Tibial artery (tissue), 4 donors: Measurements from ENCODE around the gene VRK3.

Experiments used
- DNase-seq, 2 donors: peaks; one replicate each; pipeline ENCODE4 v3.0.0-alpha.2; 2019
- H3K27ac ChIP-seq, 2 donors: fragments of 200-600 bp; sonication (generic) in 1 of 2; 1 replicate in 1 of 2; 2 replicates in 1 of 2; pipeline ENCODE4 v1.5.1; 2018 to 2019; ENCODE audit warnings: mild to moderate bottlenecking in 1 of 2
- H3K27me3 ChIP-seq, 2 donors: fragments of 200-600 bp; sonication (generic) in 1 of 2; one replicate each; pipeline versions ENCODE4 v1.5.1 to v1.6.0; 2016 to 2019
- H3K36me3 ChIP-seq, 3 donors: fragments of 200-600 bp; sonication (generic) in 2 of 3; one replicate each; pipeline ENCODE4 v1.5.1; 2016 to 2019; ENCODE audit warnings: mild to moderate bottlenecking in 2 of 3
- H3K4me1 ChIP-seq, 4 donors: fragments of 200-600 bp; sonication (generic) in 2 of 4; 1 replicate in 3 of 4; 2 replicates in 1 of 4; pipeline ENCODE4 v1.5.1; 2016 to 2019
- H3K4me3 ChIP-seq, 2 donors: fragments of 200-600 bp; sonication (generic) in 1 of 2; 1 replicate in 1 of 2; 2 replicates in 1 of 2; pipeline ENCODE4 v1.5.1; 2018 to 2019; ENCODE audit warnings: mild to moderate bottlenecking in 2 of 2
- H3K9me3 ChIP-seq, 3 donors: fragments of 200-600 bp; sonication (generic) in 1 of 3; one replicate each; pipeline ENCODE4 v1.5.1; 2016 to 2019
- intact Hi-C: fragments of 100-400 bp; cut with DNase I; formaldehyde crosslinking; loops from one replicate; pipeline ENCODE4 v1.15.0; 2023; ENCODE audit warnings: low total_unique reads
- TF ChIP-seq, protein P1 (sequence below), 2 experiments: fragments of 200-600 bp in 1 of 2; fragments of 450-650 bp in 1 of 2; IDR thresholded peaks; one replicate each; pipeline ENCODE4 v1.5.1; 2017 to 2019; ENCODE audit warnings: antibody characterized with exemption in 2 of 2, mild to moderate bottlenecking in 1 of 2, moderate library complexity in 1 of 2

Gene VRK3

DNA sequence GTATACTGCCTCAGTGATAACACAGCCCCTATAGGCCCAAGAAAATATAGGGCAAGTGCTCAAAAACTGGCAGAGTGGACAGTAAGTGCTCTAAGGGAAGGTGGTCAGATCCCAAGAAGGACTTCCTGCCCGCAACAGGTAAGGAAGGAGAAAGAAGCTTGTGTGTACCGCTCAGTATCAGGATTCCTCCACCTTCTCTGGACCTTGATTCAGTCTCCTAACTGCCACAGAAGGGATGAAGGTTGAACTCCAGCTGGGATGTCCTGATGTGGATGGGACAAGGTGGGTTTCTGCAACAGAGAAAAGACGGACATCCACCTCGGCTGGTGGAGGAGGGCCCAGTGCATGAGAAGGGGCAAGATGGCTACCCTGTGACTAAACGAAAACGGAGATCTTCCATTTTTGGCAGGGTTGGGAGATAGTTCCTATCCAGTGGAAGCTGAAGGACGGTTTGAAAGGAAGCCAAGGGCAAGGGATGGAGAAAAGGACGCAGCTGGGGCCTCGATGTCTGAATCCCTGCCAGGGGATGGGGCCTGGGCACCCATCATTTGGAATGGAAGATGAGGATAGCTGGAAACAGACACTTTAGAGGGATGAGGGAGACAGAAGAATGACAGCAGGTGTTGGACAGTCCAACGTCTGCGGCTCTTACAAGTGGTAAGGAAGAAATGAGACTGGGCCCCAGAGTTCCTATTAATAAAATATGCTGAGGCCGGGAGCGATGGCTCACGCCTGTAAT, 97.5 kb downstream of the VRK3 start:
- Histone ChIP-seq H3K4me1 (peaks cover 0 to 36% (median 25%) of the 10 kb centered on the region in 4 donors), H3K27ac (no peak overlapping the region), H3K4me3 (peak overlapping the region in 1 of 2 donors; percentile 71), H3K27me3 (no peaks in the 10 kb centered on the region), H3K9me3 (no peaks in the 10 kb centered on the region), H3K36me3 (peaks cover 16 to 51% (median 28%) of the 10 kb centered on the region in 3 donors)
- intact Hi-C loops, result no loop called here
- TF ChIP-seq, protein P1, sequence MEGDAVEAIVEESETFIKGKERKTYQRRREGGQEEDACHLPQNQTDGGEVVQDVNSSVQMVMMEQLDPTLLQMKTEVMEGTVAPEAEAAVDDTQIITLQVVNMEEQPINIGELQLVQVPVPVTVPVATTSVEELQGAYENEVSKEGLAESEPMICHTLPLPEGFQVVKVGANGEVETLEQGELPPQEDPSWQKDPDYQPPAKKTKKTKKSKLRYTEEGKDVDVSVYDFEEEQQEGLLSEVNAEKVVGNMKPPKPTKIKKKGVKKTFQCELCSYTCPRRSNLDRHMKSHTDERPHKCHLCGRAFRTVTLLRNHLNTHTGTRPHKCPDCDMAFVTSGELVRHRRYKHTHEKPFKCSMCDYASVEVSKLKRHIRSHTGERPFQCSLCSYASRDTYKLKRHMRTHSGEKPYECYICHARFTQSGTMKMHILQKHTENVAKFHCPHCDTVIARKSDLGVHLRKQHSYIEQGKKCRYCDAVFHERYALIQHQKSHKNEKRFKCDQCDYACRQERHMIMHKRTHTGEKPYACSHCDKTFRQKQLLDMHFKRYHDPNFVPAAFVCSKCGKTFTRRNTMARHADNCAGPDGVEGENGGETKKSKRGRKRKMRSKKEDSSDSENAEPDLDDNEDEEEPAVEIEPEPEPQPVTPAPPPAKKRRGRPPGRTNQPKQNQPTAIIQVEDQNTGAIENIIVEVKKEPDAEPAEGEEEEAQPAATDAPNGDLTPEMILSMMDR (IDR thresholded peaks at IDR 0.05), result no peak
- no peak for DNase-seq

DNA sequence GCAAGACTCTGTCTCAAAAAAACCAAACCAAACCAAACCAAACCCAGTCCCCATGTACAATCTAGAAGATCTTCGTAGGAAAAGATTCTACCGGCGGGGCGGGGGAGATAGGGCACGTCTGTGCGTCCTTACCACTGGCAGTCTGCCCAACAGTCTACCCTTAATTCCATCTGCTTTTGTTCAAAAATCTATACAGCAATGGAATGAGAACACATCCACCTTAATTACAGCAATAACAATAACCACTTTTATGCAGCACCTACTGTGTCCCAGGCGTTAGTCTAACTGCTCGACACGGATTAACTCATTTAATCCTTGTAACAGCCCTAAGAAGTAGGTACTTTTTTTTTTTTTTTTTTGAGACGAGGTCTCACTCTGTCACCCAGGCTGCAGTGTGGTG, 98.7 kb downstream of the VRK3 start:
- Histone ChIP-seq H3K9me3 (no peaks in the 10 kb centered on the region), H3K4me1 (peaks cover 0 to 36% (median 25%) of the 10 kb centered on the region in 4 donors), H3K4me3 (no peak overlapping the region), H3K27ac (no peak overlapping the region), H3K36me3 (peaks cover 16 to 56% (median 39%) of the 10 kb centered on the region in 3 donors), H3K27me3 (no peaks in the 10 kb centered on the region)
- intact Hi-C loops, result no loop called here
- no peak for DNase-seq
- TF ChIP-seq, protein P1 (IDR thresholded peaks at IDR 0.05), result no peak
